NAMALWA (cell line): ENCODE results near the gene SMLR1.

Source experiments
- DNase-seq: peaks from one replicate; pipeline ENCODE4 v3.0.0-alpha.2; 2015; ENCODE audit warnings: low spot score

SMLR1 gene

GRCh38 chr6:130824978-130825694 lies 2.1 kb upstream of the SMLR1 start:
- no peak for DNase-seq

GRCh38 chr6:130825772-130826441 lies 1.3 kb upstream of the SMLR1 start:
- no peak for DNase-seq

DNA sequence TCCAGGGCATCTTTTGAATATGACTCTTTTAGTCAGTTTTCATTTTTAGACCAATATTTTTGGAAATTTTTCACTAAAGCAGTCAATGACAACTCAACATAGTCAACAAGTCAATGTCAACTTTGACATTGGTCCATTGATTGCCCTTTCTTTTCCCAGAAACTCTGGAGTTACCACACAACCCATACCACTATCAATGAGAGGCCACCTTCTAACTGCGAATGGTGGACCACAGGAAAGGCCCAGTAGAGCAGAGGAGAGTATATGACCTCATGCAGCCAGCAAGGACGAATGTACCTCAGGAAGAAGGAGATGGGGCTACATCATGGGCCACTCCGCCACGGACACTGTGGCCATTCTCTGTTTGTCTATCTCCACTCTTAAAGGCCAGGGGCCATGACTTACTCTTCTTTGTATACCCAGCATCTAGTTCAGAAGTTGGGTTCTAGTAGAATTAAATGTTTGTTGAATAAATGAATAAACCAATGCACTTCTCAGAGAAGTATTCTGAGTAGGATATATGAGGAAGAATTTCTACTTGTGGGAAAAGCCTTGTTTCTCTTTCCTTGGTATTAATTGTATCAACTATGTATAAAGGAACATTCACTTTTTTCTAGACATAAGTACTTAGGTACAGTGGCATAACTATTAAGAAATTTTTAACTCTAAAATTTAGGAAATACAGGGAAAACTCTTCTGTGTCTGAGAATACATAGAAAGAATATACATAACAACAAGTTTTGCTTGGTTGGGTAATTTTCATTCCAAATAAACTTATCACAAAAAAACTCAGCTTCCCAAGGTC lies 562 bp upstream of the SMLR1 start:
- DNase-seq = no peak

GRCh38 chr6:130829333-130829910 lies 2.2 kb downstream of the SMLR1 start:
- no peak for DNase-seq

DNA sequence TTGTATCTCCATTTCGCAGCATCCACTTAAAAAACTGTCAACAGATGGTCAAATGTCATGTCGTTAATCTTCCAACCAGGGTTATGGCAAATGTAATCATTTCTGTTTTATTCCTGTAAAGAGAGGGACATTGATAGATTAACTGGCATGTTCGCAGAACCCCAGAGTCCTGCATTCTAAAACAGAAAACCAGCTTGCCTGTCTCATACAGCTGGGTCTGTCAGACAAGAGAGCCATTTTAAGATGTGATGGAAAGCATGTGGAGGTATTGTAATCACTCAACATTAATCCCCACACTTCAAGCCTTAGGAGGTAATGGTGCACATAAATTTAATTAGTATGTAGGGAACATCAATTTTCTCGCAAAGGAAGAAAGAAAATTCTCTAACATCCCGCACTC lies 4.4 kb downstream of the SMLR1 start:
- no peak for DNase-seq

DNA sequence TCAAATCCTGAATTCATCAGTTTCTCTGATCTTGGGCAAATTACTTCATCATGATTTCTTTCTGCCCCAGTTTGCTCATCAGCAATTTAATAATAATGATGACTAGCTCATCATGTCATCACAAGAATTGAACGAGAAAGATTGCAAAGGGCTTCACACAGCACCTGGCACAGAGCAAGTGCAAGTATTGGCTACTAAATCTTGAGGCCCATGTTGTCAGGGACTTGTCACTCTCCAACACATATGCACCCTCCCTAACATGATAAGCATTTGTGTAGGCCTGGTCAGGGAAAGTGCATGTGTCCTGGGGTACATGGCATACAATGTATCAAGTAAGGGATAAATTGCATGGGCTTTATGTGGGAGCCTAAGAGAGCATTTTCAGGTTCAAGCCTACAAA lies 6.4 kb downstream of the SMLR1 start:
- no peak for DNase-seq

GRCh38 chr6:130834482-130835251 lies 7.5 kb downstream of the SMLR1 start:
- DNase-seq = no peak

- no peak for DNase-seq
Measured at GRCh38 chr6:130836055-130836640, 8.9 kb downstream of the SMLR1 start.

- no peak for DNase-seq
Measured at GRCh38 chr6:130837067-130837466, 9.9 kb downstream of the SMLR1 start.

GRCh38 chr6:130838250-130838860 lies 11.1 kb downstream of the SMLR1 start:
- DNase-seq = no peak

- DNase-seq = no peak
Measured at GRCh38 chr6:130838951-130839350, 11.7 kb downstream of the SMLR1 start.

DNA sequence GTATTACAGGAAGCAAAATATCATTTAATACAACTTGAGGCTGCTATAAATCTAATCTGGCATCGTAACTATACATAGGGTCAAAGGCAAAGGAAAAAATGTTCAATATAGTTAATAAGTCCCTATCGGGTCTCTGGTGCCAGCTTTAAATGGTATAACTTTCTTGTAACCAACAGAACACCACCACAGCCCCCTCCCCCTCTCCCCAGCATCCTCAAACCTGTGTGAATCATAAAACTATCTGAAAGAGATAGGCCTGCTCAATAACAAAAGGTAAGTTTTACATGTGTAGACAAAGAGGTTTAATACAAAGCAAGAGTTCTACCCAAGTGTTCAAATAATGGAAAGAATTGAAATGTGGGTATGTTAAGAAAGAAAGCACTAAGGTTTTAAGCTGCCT lies 12.2 kb downstream of the SMLR1 start:
- no peak for DNase-seq

DNA sequence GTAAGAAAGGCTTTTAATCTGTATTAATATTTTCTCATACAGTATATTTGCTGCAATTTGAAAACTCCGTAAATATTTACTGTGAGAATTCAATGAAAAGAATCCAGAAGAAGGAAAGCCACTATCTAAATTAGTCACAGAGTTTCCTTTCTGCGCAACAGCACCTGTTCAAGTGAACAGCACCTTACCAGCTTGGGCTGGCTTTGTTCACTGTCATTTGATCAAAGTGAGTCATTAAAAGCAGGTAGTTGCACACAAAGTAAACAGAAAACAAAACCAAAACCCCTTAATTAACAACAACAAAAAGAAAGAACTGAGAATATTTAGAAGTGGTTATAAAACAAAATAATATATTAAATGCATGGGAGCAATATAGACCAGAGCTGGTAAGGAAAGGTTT lies 12.8 kb downstream of the SMLR1 start:
- DNase-seq = no peak

DNA sequence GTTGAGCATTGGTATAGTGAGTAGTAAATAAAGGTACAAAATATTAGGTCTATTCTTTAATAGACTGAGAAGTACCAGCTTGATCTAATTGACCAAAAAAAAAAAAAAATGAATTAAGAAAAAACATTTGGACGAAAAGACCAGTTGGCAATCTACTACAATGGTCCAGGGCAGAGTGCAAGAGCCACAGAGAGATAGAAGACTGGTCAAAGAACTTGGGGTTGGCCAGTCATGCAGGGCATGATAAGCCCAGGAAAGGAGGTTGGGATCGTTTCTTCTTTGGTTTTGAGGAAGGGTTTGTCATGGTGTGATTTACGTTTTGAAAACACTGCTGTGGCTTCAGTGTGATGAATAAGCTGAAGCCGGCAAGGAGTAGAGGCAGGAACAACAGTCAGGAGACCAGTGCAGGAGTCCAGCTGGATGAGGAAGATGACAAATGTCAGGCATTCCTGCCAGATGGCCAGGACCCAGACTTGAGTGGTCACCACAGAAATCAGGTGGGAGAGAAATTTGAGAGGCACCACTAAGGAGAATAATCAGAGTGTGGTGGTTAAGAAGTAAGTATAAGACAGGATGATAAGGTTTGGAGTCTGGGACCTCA lies 14.0 kb downstream of the SMLR1 start:
- no peak for DNase-seq

GRCh38 chr6:130843575-130844320 lies 16.5 kb downstream of the SMLR1 start:
- peak; percentile 66 for DNase-seq

DNA sequence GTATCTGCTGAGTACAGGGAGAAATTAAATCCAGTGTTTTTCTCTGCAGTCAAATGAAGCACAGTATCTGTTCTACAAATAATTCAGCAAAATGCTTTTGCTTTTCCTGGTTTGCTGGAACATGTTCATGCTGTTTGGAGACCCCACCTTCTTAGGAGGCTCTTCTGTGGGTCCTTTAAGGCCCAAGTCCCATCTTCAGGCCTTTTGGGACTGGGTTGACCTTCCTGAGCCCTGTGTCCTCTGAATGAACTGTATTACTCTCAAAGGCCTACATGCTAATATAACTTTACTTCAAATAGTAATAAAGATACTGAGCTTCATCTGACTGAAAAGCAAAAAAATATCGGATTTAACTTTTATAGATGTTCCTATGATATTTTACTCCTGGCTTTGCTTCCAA lies 19.3 kb downstream of the SMLR1 start:
- no peak for DNase-seq

DNA sequence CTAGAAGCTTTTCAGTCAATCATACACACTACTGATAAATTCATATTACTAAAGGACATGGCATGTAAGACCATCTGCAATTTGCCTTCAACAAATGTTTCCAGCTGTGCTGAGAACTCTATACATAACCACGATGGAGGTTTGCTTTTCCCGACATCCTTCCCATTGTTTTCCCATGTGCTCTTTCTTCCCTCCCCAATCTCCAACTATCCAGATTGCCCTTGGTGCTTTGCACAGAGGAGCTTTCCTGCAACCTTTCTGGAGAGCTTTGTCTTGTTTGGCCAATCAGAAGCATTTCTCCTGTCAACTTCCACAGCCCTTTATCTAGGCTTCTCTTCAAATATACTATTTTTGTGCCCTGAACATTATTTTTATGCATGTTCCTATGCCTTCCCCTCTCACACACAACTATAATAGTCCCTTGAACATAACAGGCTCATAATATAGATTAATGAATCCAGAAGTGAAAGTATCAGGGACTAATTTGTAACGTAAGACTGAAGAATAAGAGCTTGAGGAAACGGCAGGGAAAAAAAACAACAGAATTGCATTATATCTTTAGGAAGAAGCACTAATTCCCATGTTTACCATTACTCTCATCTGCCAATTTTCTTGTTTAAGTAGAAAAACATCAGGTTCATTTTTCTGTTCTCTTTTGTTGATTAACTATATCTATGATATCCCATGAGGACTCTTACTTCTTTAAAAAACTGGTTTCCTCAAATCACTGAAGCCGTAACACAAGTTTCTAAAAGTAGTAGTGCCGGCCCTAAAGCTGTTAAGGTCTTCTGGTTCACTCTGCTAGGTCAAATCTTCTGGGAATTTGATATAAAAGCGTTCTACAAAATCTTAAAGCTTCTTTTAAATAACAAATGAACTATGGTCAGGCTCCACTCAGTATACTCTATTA lies 20.1 kb downstream of the SMLR1 start:
- DNase-seq = no peak

DNA sequence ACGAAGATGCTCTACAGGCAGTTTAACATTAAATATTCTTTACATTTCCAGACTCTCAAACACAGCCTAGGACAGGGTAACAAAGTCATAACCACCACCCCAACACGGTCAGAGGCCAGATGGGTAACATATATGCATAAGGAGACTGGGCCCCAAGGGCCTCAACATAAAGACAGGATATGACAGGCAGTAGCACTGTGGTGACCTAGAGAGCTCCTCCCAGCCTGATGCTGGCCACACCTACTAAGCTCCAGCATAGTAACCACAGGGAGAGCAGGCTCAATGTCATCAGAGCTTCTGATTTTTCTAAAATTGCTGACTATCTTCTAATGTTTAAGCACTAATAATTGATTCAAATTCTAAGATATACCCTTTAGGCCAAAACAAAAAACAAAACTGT lies 21.7 kb downstream of the SMLR1 start:
- peak; percentile 10 for DNase-seq

DNA sequence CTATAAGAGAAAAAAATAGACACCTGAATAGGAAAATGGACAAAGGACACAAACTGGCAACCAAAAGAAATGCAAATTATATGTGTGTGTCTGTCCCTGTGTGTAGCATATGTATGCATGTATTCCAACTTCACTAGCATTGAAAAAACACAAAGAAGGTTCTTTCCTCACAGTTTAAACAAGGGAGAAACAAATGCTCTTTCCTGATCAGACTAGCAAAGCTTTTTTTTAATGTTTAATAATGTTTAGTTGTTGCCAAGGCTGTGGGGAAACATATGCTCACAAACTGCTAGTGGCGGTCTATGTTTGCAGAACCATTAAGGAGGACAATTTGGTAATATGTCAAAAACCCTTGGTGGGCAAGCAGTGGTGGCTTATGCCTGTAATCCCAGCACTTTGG lies 22.4 kb downstream of the SMLR1 start:
- no peak for DNase-seq
